ENCODE data around the gene LDAH.

The LDAH gene

GRCh38 chr2:20822535-20823490 lies at the start of gene LDAH:
LDAH (minus strand) TSS chr2:20823101; CDS start chr2:20801463, 21,638 bp downstream.
- no peaks in the 10 kb centered on the region for H3K36me3 ChIP-seq (replicated peaks; ENCODE audit: insufficient read depth, low read length)
- H3K27ac ChIP-seq (ENCODE audit: low read length) = peak within 1 kb of the TSS; percentile 86
- H3K9me2 ChIP-seq (replicated peaks; ENCODE audit: insufficient read depth, low read length) = no peaks in the 10 kb centered on the region
- H3K27me3 ChIP-seq (replicated peaks; ENCODE audit: insufficient read depth, low read length) = no peaks in the 10 kb centered on the region
- peak within 1 kb of the TSS; percentile 87 for H3K4me2 ChIP-seq (ENCODE audit: low read depth, low read length)
- no peaks in the 10 kb centered on the region for H3K9me3 ChIP-seq (replicated peaks; ENCODE audit: insufficient read depth, low read length)
- peak within 1 kb of the TSS; percentile 92 for H3K9ac ChIP-seq (ENCODE audit: low read length)
- no peak for TF ChIP-seq EZH2phosphoT487 (IDR thresholded peaks at IDR 0.05; ENCODE audit: low read length)
- TF ChIP-seq EZH2 (optimal IDR thresholded peaks at IDR 0.05; ENCODE audit: low read depth, low read length) = no peak
- no peak for TF ChIP-seq CTCF (IDR thresholded peaks at IDR 0.05; ENCODE audit: low read length)
- DNase-seq = peak; percentile 80
- peaks cover 25% of the 10 kb centered on the region for H3K79me2 ChIP-seq (ENCODE audit: low read length)
- H4K20me1 ChIP-seq (ENCODE audit: insufficient read depth, low read length) = no peaks in the 10 kb centered on the region
- H3K4me1 ChIP-seq (ENCODE audit: low read length) = no peaks in the 10 kb centered on the region
- H2AFZ ChIP-seq (ENCODE audit: low read length) = peak within 1 kb of the TSS; percentile 94
- H3F3A ChIP-seq (ENCODE audit: insufficient read depth, low read length) = peaks cover 7% of the 10 kb centered on the region; the same call in 1 of the 2 replicates
- peak within 1 kb of the TSS; percentile 82 for H3K4me3 ChIP-seq (ENCODE audit: low read length)

GRCh38 chr2:20868377-20868776 lies 45.5 kb upstream of the LDAH start:
- no peaks in the 10 kb centered on the region for H3K79me2 ChIP-seq (ENCODE audit: low read length)
- H3K9ac ChIP-seq (ENCODE audit: low read length) = no peak overlapping the region
- H3K4me1 ChIP-seq (ENCODE audit: low read length) = no peaks in the 10 kb centered on the region
- no peak overlapping the region for H2AFZ ChIP-seq (ENCODE audit: low read length)
- DNase-seq = peak; percentile 67
- H3K9me2 ChIP-seq (replicated peaks; ENCODE audit: insufficient read depth, low read length) = no peaks in the 10 kb centered on the region
- H3K4me3 ChIP-seq (ENCODE audit: low read length) = no peak overlapping the region
- no peaks in the 10 kb centered on the region for H3F3A ChIP-seq (ENCODE audit: insufficient read depth, low read length)
- no peaks in the 10 kb centered on the region for H3K9me3 ChIP-seq (replicated peaks; ENCODE audit: insufficient read depth, low read length)
- H3K27me3 ChIP-seq (replicated peaks; ENCODE audit: insufficient read depth, low read length) = no peaks in the 10 kb centered on the region
- H3K27ac ChIP-seq (ENCODE audit: low read length) = no peak overlapping the region
- H3K4me2 ChIP-seq (ENCODE audit: low read depth, low read length) = no peak overlapping the region
- TF ChIP-seq EZH2 (optimal IDR thresholded peaks at IDR 0.05; ENCODE audit: low read depth, low read length) (no peak), EZH2phosphoT487 (IDR thresholded peaks at IDR 0.05; ENCODE audit: low read length) (no peak), CTCF (IDR thresholded peaks at IDR 0.05; ENCODE audit: low read length) (peak; percentile 15)
- H3K36me3 ChIP-seq (replicated peaks; ENCODE audit: insufficient read depth, low read length) = no peaks in the 10 kb centered on the region
- H4K20me1 ChIP-seq (ENCODE audit: insufficient read depth, low read length) = no peaks in the 10 kb centered on the region

GRCh38 chr2:20862850-20863249 lies 39.9 kb upstream of the LDAH start:
- Histone ChIP-seq H3K79me2 (ENCODE audit: low read length) (no peaks in the 10 kb centered on the region), H3K4me3 (ENCODE audit: low read length) (no peak overlapping the region), H3K4me1 (ENCODE audit: low read length) (no peaks in the 10 kb centered on the region), H2AFZ (ENCODE audit: low read length) (no peak overlapping the region), H3F3A (ENCODE audit: insufficient read depth, low read length) (no peaks in the 10 kb centered on the region), H3K9me3 (replicated peaks; ENCODE audit: insufficient read depth, low read length) (no peaks in the 10 kb centered on the region), H3K9me2 (replicated peaks; ENCODE audit: insufficient read depth, low read length) (no peaks in the 10 kb centered on the region), H4K20me1 (ENCODE audit: insufficient read depth, low read length) (no peaks in the 10 kb centered on the region), H3K36me3 (replicated peaks; ENCODE audit: insufficient read depth, low read length) (no peaks in the 10 kb centered on the region), H3K9ac (ENCODE audit: low read length) (no peak overlapping the region), H3K27ac (ENCODE audit: low read length) (no peak overlapping the region), H3K4me2 (ENCODE audit: low read depth, low read length) (no peak overlapping the region), H3K27me3 (replicated peaks; ENCODE audit: insufficient read depth, low read length) (no peaks in the 10 kb centered on the region)
- no peak for DNase-seq
- TF ChIP-seq CTCF (IDR thresholded peaks at IDR 0.05; ENCODE audit: low read length) (no peak), EZH2 (optimal IDR thresholded peaks at IDR 0.05; ENCODE audit: low read depth, low read length) (no peak), EZH2phosphoT487 (IDR thresholded peaks at IDR 0.05; ENCODE audit: low read length) (no peak)
